Esophagus squamous epithelium (tissue), 5 donors: ENCODE data around the gene RAPGEF3. TPM values are rescaled to one million over a fixed set of nuclear protein-coding genes. Genes with fewer than 3 reads are reported as not detected.

Experiments used
- DNase-seq: peaks from one replicate; lab custom pipeline; 2025; lab: John Stamatoyannopoulos, UW
- H3K27ac ChIP-seq, 4 donors: fragments of 200-600 bp; sonication (generic); one replicate each; pipeline ENCODE4 v1.5.1; 2016 to 2019; ENCODE audit warnings: mild to moderate bottlenecking in 1 of 4
- H3K27me3 ChIP-seq, 4 donors: fragments of 200-600 bp; sonication (generic); 1 replicate in 3 of 4; 2 replicates in 1 of 4; pipeline versions ENCODE4 v1.5.1 to v1.6.0; 2017 to 2021; ENCODE audit warnings: antibody characterized with exemption in 1 of 4
- H3K36me3 ChIP-seq, 3 donors: fragments of 200-600 bp; sonication (generic); one replicate each; pipeline ENCODE4 v1.5.1; 2016 to 2019
- H3K4me1 ChIP-seq, 3 donors: fragments of 200-600 bp; sonication (generic); one replicate each; pipeline ENCODE4 v1.5.1; 2017 to 2019
- H3K4me3 ChIP-seq, 4 donors: fragments of 200-600 bp; sonication (generic); 1 replicate in 3 of 4; 2 replicates in 1 of 4; pipeline ENCODE4 v1.5.1; 2016 to 2019; ENCODE audit warnings: mild to moderate bottlenecking in 2 of 4, moderate library complexity in 1 of 4
- H3K9me3 ChIP-seq, 3 donors: fragments of 200-600 bp; sonication (generic); one replicate each; pipeline ENCODE4 v1.5.1; 2016 to 2019
- CTCF ChIP-seq, 6 experiments: fragments of 450-650 bp in 4 of 6; fragments of 200-600 bp in 2 of 6; sonication (generic) in 2 of 6; IDR thresholded peaks; one replicate each; pipeline ENCODE4 v1.5.1; 2016 to 2019; ENCODE audit warnings: antibody characterized with exemption in 6 of 6, mild to moderate bottlenecking in 4 of 6, moderate library complexity in 4 of 6
- POLR2A ChIP-seq, 4 donors: fragments of 450-650 bp; IDR thresholded peaks; one replicate each; pipeline ENCODE4 v1.6.1; 2017; ENCODE audit warnings: antibody characterized with exemption in 4 of 4, mild to moderate bottlenecking in 4 of 4, moderate library complexity in 3 of 4
- WGBS, 2 donors: methylation state at CpG; one replicate each; pipeline ENCODE4 v1.1.5; 2018; 5-methylcytosine and 5-hydroxymethylcytosine counted together
- intact Hi-C: fragments of 100-400 bp; cut with DNase I; formaldehyde crosslinking; loops from one replicate; pipeline ENCODE4 v1.15.0; 2022
- total RNA-seq, 4 donors: library from RNA; depleted of rRNA; stranded (reverse); fragments of >200 nt; gene quantifications; one replicate each; pipeline ENCODE4 v1.1.0, GENCODE V29; 2016
- donor health status: DM: yes; HTN: yes; CAD: no.

The RAPGEF3 gene
- total RNA-seq, 4 donors from 2014 or later = 12.9 to 39.3 (median 22.5) TPM

- TF ChIP-seq POLR2A (IDR thresholded peaks at IDR 0.05) = no peak
- no peak for TF ChIP-seq CTCF (IDR thresholded peaks at IDR 0.05)
- Histone ChIP-seq H3K4me3 (no peak overlapping the region), H3K9me3 (no peaks in the 10 kb centered on the region), H3K36me3 (peaks cover 15 to 56% (median 30%) of the 10 kb centered on the region in 3 donors), H3K4me1 (peaks cover 54 to 77% (median 67%) of the 10 kb centered on the region in 3 donors), H3K27me3 (no peaks in the 10 kb centered on the region), H3K27ac (peak overlapping the region in 2 of 4 donors; percentile 82 to 99)
- 90 to 95% methylated on average over 2 to 6 of the region's 7 CpGs for WGBS, 2 donors
- no peak for DNase-seq
- intact Hi-C loops = no loop called here
Measured at GRCh38 chr12:47800582-47800981, 41.9 kb upstream of the RAPGEF3 start.

- Histone ChIP-seq H3K4me3 (no peak overlapping the region), H3K27me3 (no peaks in the 10 kb centered on the region), H3K9me3 (no peaks in the 10 kb centered on the region), H3K4me1 (peaks cover 44 to 66% (median 56%) of the 10 kb centered on the region in 3 donors), H3K27ac (peak overlapping the region in 3 of 4 donors; percentile 24 to 99 (median 82)), H3K36me3 (peaks cover 27 to 57% (median 41%) of the 10 kb centered on the region in 3 donors)
- intact Hi-C loops = no loop called here
- 62 to 68% methylated on average over 5 of the region's 7 CpGs for WGBS, 2 donors
- DNase-seq = no peak
- no peak for TF ChIP-seq POLR2A (IDR thresholded peaks at IDR 0.05)
- no peak for TF ChIP-seq CTCF (IDR thresholded peaks at IDR 0.05)
Measured at GRCh38 chr12:47799357-47799955, 40.8 kb upstream of the RAPGEF3 start.

GRCh38 chr12:47798382-47798948, 39.8 kb upstream of the RAPGEF3 start:
- intact Hi-C loops = no loop called here
- TF ChIP-seq CTCF (IDR thresholded peaks at IDR 0.05) (no peak), POLR2A (IDR thresholded peaks at IDR 0.05) (no peak)
- peaks cover 37 to 56% (median 46%) of the 10 kb centered on the region in 3 donors for H3K4me1 ChIP-seq
- no peak overlapping the region for H3K27ac ChIP-seq
- peaks cover 36 to 67% (median 49%) of the 10 kb centered on the region in 3 donors for H3K36me3 ChIP-seq
- no peaks in the 10 kb centered on the region for H3K27me3 ChIP-seq
- WGBS, 2 donors = 93% methylated on average over 3 of the region's 17 CpGs; no CpG with 5 or more reads in 1 of the 2 donors
- no peak overlapping the region for H3K4me3 ChIP-seq
- H3K9me3 ChIP-seq = no peaks in the 10 kb centered on the region
- no peak for DNase-seq

GRCh38 chr12:47797441-47797840, 38.8 kb upstream of the RAPGEF3 start:
- Histone ChIP-seq H3K4me3 (no peak overlapping the region), H3K9me3 (no peaks in the 10 kb centered on the region), H3K27ac (no peak overlapping the region), H3K4me1 (peaks cover 27 to 45% (median 35%) of the 10 kb centered on the region in 3 donors), H3K36me3 (peaks cover 38 to 77% (median 55%) of the 10 kb centered on the region in 3 donors), H3K27me3 (no peaks in the 10 kb centered on the region)
- TF ChIP-seq CTCF (IDR thresholded peaks at IDR 0.05) (peak in 5 of 6 experiments; percentile 27 to 53 (median 41)), POLR2A (IDR thresholded peaks at IDR 0.05) (no peak)
- intact Hi-C loops = no loop called here
- WGBS, 2 donors = 75 to 89% methylated on average over 3 of the region's 10 CpGs
- no peak for DNase-seq

- no peaks in the 10 kb centered on the region for H3K9me3 ChIP-seq
- H3K27ac ChIP-seq = no peak overlapping the region
- no peak for TF ChIP-seq CTCF (IDR thresholded peaks at IDR 0.05)
- TF ChIP-seq POLR2A (IDR thresholded peaks at IDR 0.05) = no peak
- H3K27me3 ChIP-seq = no peaks in the 10 kb centered on the region
- H3K4me1 ChIP-seq = peaks cover 12 to 30% (median 20%) of the 10 kb centered on the region in 3 donors
- WGBS, 2 donors = 92 to 94% methylated on average over 6 to 17 of the region's 22 CpGs
- H3K36me3 ChIP-seq = peaks cover 38 to 92% (median 62%) of the 10 kb centered on the region in 3 donors
- H3K4me3 ChIP-seq = no peak overlapping the region
- DNase-seq = no peak
- intact Hi-C loops = no loop called here
Measured at GRCh38 chr12:47795814-47796411, 37.2 kb upstream of the RAPGEF3 start.
